Esophagus squamous epithelium (tissue), 5 donors: ENCODE results near the gene CNOT6L. TPM values are rescaled to one million over a fixed set of nuclear protein-coding genes. Genes with fewer than 3 reads are reported as not detected.

Experiments
- DNase-seq: peaks from one replicate; lab custom pipeline; 2025; lab: John Stamatoyannopoulos, UW
- H3K27ac ChIP-seq, 4 donors: fragments of 200-600 bp; sonication (generic); one replicate each; pipeline ENCODE4 v1.5.1; 2016 to 2019; ENCODE audit warnings: mild to moderate bottlenecking in 1 of 4
- H3K27me3 ChIP-seq, 4 donors: fragments of 200-600 bp; sonication (generic); 1 replicate in 3 of 4; 2 replicates in 1 of 4; pipeline versions ENCODE4 v1.5.1 to v1.6.0; 2017 to 2021; ENCODE audit warnings: antibody characterized with exemption in 1 of 4
- H3K36me3 ChIP-seq, 3 donors: fragments of 200-600 bp; sonication (generic); one replicate each; pipeline ENCODE4 v1.5.1; 2016 to 2019
- H3K4me1 ChIP-seq, 3 donors: fragments of 200-600 bp; sonication (generic); one replicate each; pipeline ENCODE4 v1.5.1; 2017 to 2019
- H3K4me3 ChIP-seq, 4 donors: fragments of 200-600 bp; sonication (generic); 1 replicate in 3 of 4; 2 replicates in 1 of 4; pipeline ENCODE4 v1.5.1; 2016 to 2019; ENCODE audit warnings: mild to moderate bottlenecking in 2 of 4, moderate library complexity in 1 of 4
- H3K9me3 ChIP-seq, 3 donors: fragments of 200-600 bp; sonication (generic); one replicate each; pipeline ENCODE4 v1.5.1; 2016 to 2019
- POLR2A ChIP-seq, 4 donors: fragments of 450-650 bp; IDR thresholded peaks; one replicate each; pipeline ENCODE4 v1.6.1; 2017; ENCODE audit warnings: antibody characterized with exemption in 4 of 4, mild to moderate bottlenecking in 4 of 4, moderate library complexity in 3 of 4
- WGBS, 2 donors: methylation state at CpG; one replicate each; pipeline ENCODE4 v1.1.5; 2018; 5-methylcytosine and 5-hydroxymethylcytosine counted together
- intact Hi-C: fragments of 100-400 bp; cut with DNase I; formaldehyde crosslinking; loops from one replicate; pipeline ENCODE4 v1.15.0; 2022
- total RNA-seq, 4 donors: library from RNA; depleted of rRNA; stranded (reverse); fragments of >200 nt; gene quantifications; one replicate each; pipeline ENCODE4 v1.1.0, GENCODE V29; 2016
- TF ChIP-seq, protein P1 (sequence below), 6 experiments: fragments of 450-650 bp in 4 of 6; fragments of 200-600 bp in 2 of 6; sonication (generic) in 2 of 6; IDR thresholded peaks; one replicate each; pipeline ENCODE4 v1.5.1; 2016 to 2019; ENCODE audit warnings: antibody characterized with exemption in 6 of 6, mild to moderate bottlenecking in 4 of 6, moderate library complexity in 4 of 6
- donor health status: DM: yes; HTN: yes; CAD: no.

The CNOT6L gene
- total RNA-seq, 4 donors from 2014 or later, result 8.5 to 33.6 (median 15.7) TPM

DNA sequence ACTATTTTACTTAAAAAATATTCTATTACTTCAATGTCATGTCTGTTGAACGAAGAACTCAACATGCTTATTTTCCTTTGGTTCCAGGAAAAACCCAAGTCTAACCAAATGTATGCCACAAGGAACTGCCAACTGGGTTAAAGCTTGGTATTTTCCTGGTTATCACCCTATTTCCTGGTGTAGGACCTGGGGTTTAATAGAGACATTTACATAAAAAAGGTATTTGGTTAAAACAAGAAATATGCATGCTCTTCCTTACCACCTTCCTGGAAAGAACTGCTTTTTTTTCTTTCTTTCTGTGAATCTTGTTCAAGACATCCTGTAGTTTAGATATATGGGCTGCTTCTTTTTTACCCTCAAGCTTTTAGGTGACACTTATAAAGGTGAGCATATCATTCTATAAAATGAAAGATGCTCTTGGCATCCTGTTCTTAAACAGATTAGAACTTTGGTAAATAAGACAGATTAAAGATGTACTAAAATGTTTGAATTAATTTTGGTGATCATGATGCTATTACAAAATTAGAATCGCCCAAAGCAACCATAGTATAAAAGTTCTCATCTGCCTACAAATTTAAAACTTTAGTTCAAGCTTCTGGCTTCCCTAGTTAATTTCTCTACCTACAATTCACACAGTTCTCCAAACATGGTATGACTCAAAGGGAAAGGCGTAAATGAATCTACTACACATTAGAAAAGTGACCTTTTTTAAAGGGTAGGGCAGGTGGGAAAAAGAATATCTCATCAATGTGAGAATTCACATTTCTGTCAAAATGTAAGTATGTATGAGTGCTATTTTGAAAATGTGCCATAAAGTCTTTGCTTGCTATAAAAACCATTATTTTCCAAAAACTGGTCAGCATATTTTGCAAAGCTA lies 103.5 kb downstream of the CNOT6L start:
- TF ChIP-seq POLR2A (IDR thresholded peaks at IDR 0.05), result no peak
- TF ChIP-seq, protein P1, sequence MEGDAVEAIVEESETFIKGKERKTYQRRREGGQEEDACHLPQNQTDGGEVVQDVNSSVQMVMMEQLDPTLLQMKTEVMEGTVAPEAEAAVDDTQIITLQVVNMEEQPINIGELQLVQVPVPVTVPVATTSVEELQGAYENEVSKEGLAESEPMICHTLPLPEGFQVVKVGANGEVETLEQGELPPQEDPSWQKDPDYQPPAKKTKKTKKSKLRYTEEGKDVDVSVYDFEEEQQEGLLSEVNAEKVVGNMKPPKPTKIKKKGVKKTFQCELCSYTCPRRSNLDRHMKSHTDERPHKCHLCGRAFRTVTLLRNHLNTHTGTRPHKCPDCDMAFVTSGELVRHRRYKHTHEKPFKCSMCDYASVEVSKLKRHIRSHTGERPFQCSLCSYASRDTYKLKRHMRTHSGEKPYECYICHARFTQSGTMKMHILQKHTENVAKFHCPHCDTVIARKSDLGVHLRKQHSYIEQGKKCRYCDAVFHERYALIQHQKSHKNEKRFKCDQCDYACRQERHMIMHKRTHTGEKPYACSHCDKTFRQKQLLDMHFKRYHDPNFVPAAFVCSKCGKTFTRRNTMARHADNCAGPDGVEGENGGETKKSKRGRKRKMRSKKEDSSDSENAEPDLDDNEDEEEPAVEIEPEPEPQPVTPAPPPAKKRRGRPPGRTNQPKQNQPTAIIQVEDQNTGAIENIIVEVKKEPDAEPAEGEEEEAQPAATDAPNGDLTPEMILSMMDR (IDR thresholded peaks at IDR 0.05), result no peak
- Histone ChIP-seq H3K9me3 (no peaks in the 10 kb centered on the region), H3K27ac (no peak overlapping the region), H3K4me3 (no peak overlapping the region), H3K36me3 (peaks cover 0 to 57% (median 0%) of the 10 kb centered on the region in 3 donors), H3K27me3 (no peaks in the 10 kb centered on the region), H3K4me1 (no peaks in the 10 kb centered on the region)
- DNase-seq, result no peak
- intact Hi-C loops, result no loop called here
- WGBS, 2 donors, result 84 to 87% methylated on average over 3 of the region's 3 CpGs

DNA sequence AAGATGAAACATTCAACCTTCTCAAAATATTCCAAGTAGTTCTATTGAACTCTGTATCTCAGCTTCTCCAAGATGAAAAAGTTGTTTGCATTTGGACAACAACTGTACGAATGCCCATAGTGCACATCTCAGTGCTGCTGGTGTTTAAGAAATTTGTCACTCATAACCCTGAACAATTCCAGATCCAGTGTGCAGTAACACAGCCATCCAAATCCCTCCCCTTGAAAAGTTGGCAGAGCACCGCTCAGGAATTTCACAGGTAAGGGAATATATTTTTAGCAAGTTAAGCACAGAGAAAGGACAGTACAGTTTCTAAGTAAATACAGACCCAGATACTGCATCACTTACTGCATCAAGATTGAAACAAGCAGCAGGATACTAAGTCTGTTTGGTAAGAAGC lies 104.7 kb downstream of the CNOT6L start:
- H3K9me3 ChIP-seq, result no peaks in the 10 kb centered on the region
- TF ChIP-seq POLR2A (IDR thresholded peaks at IDR 0.05), result no peak
- TF ChIP-seq, protein P1 (IDR thresholded peaks at IDR 0.05), result no peak
- 86 to 87% methylated on average over 2 of the region's 2 CpGs for WGBS, 2 donors
- no peaks in the 10 kb centered on the region for H3K27me3 ChIP-seq
- no peak overlapping the region for H3K27ac ChIP-seq
- no peak for DNase-seq
- peaks cover 0 to 46% (median 0%) of the 10 kb centered on the region in 3 donors for H3K36me3 ChIP-seq
- H3K4me3 ChIP-seq, result no peak overlapping the region
- intact Hi-C loops, result no loop called here
- H3K4me1 ChIP-seq, result no peaks in the 10 kb centered on the region

DNA sequence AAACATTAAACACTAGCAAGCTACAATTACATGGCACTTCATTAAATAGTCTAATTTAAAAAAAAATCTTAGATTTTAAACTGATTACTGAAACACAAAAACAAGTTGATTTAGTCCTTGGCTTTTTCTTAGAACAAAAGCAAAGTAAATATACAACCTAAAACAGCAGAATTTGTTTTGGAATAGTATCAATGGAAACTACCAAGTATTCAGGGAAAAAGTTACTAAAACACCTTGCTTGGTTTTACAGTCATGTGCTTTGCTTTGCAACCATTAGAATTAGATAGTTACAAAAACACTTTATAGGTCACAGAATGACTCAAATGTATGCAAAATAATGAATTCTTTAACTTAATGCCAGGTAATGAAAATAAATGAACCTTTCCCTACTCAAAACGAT lies 105.3 kb downstream of the CNOT6L start:
- H3K9me3 ChIP-seq, result no peaks in the 10 kb centered on the region
- no peaks in the 10 kb centered on the region for H3K27me3 ChIP-seq
- TF ChIP-seq POLR2A (IDR thresholded peaks at IDR 0.05), result no peak
- TF ChIP-seq, protein P1 (IDR thresholded peaks at IDR 0.05), result no peak
- WGBS, 2 donors, result 62% methylated on average over 1 of the region's 1 CpG
- intact Hi-C loops, result no loop called here
- H3K4me3 ChIP-seq, result no peak overlapping the region
- no peak overlapping the region for H3K27ac ChIP-seq
- peaks cover 0 to 40% (median 0%) of the 10 kb centered on the region in 3 donors for H3K36me3 ChIP-seq
- DNase-seq, result no peak
- H3K4me1 ChIP-seq, result no peaks in the 10 kb centered on the region

DNA sequence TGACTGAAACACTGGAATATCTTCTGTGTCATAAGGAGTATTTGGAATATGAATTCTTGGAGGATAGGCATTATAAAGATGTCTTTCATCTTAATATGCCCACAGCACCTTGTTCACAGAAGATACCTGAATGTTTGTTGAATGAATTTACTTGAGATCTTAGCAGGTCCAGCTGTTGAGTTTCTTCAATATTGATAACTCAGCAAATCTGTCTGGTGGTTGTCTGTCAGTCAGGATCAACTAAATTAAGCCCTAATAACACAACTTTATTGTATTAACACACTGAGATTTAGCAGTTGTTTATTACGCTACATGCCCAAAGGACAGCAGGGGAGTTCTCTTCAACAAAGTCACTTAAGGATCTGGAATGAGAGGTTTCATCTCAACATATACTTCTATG lies 106.5 kb downstream of the CNOT6L start:
- Histone ChIP-seq H3K27ac (no peak overlapping the region), H3K9me3 (no peaks in the 10 kb centered on the region), H3K4me3 (no peak overlapping the region), H3K27me3 (no peaks in the 10 kb centered on the region), H3K4me1 (no peaks in the 10 kb centered on the region), H3K36me3 (peaks cover 0 to 31% (median 0%) of the 10 kb centered on the region in 3 donors)
- intact Hi-C loops, result no loop called here
- WGBS, 2 donors, result 100% methylated on average over 1 of the region's 1 CpG
- TF ChIP-seq POLR2A (IDR thresholded peaks at IDR 0.05), result no peak
- TF ChIP-seq, protein P1 (IDR thresholded peaks at IDR 0.05), result no peak
- DNase-seq, result no peak

DNA sequence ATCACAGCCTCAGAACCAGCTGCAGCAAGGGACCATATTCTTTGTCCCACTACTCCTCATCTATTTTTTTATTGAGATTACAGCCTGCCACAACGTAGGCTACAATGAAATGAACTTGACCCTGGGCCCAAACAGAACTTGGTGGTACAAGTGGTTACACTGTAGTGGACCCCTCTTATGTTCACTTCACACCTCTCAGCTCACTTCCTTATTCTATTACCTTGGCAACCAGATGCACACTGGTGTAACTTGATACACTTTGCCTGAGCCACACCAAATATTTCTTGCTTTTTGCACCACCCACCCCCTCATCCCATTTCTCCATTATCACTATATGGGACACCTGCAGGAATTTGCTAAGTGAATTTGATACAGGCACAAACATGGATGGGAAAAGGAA lies 107.7 kb downstream of the CNOT6L start:
- no peak for DNase-seq

More for the DNA sequence above, 107.7 kb downstream of the CNOT6L start:
- Histone ChIP-seq H3K4me1 (no peaks in the 10 kb centered on the region), H3K4me3 (no peak overlapping the region), H3K36me3 (peaks cover 0 to 20% (median 0%) of the 10 kb centered on the region in 3 donors), H3K9me3 (no peaks in the 10 kb centered on the region), H3K27me3 (no peaks in the 10 kb centered on the region), H3K27ac (no peak overlapping the region)
- TF ChIP-seq POLR2A (IDR thresholded peaks at IDR 0.05), result no peak
- TF ChIP-seq, protein P1 (IDR thresholded peaks at IDR 0.05), result no peak
- intact Hi-C loops, result no loop called here
- 60 to 86% methylated on average over 1 of the region's 1 CpG for WGBS, 2 donors
